SU-DHL-6 (cell line): ENCODE results near the gene PRKAB2.

Experiments used
- H2AFZ ChIP-seq: fragments of 200-600 bp; sonication (generic); 2 replicates; pipeline ENCODE4 v1.6.1; 2014; ENCODE audit warnings: low read depth, mild to moderate bottlenecking, moderate library complexity, mixed read lengths, antibody characterized with exemption, low read length; ENCODE audit not compliant: severe bottlenecking
- H3F3A ChIP-seq: fragments of 200-600 bp; shearing (Covaris generic); 2 replicates; pipeline ENCODE4 v1.6.0; 2016; ENCODE audit warnings: antibody characterized with exemption, mild to moderate bottlenecking; ENCODE audit not compliant: insufficient read depth
- H3K27ac ChIP-seq: fragments of 200-600 bp; sonication (generic); 2 replicates; pipeline ENCODE4 v1.5.1; 2016; ENCODE audit warnings: low read depth, mild to moderate bottlenecking, low read length, moderate library complexity, mixed read lengths
- H3K27me3 ChIP-seq: fragments of 200-600 bp; sonication (generic), shearing (Covaris generic); 2 replicates; pipeline ENCODE4 v1.6.0; 2014; ENCODE audit warnings: mild to moderate bottlenecking, low read length
- H3K36me3 ChIP-seq: fragments of 200-600 bp; sonication (generic); 2 replicates; pipeline ENCODE4 v1.6.1; 2014; ENCODE audit warnings: mild to moderate bottlenecking, low read length, mixed read lengths
- H3K4me2 ChIP-seq: fragments of 300-600, 200-600 bp; shearing (Covaris generic), sonication (generic); 2 replicates; pipeline ENCODE4 v1.6.0; 2014; ENCODE audit warnings: low read length, low read depth, mild to moderate bottlenecking; ENCODE audit not compliant: poor library complexity, severe bottlenecking
- H3K4me3 ChIP-seq: fragments of 200-600 bp; sonication (generic); 2 replicates; pipeline ENCODE4 v1.5.1; 2014; ENCODE audit warnings: antibody characterized with exemption, low read length, mild to moderate bottlenecking, mixed read lengths; ENCODE audit not compliant: insufficient read depth, poor library complexity, severe bottlenecking
- H3K79me2 ChIP-seq: fragments of 200-600 bp; sonication (generic); 2 replicates; pipeline ENCODE4 v1.6.1; 2014; ENCODE audit warnings: mild to moderate bottlenecking, low read length, moderate library complexity; ENCODE audit not compliant: insufficient read depth
- H3K9ac ChIP-seq: fragments of 200-600 bp; sonication (generic); 2 replicates; pipeline ENCODE4 v1.7.0; 2014; ENCODE audit warnings: mild to moderate bottlenecking, low read length
- H3K9me2 ChIP-seq: fragments of 200-600 bp; sonication (generic); replicated peaks from 2 replicates; pipeline ENCODE4 v1.6.1; 2014; ENCODE audit warnings: low read length; ENCODE audit not compliant: insufficient read depth
- H3K9me3 ChIP-seq: fragments of 200-600 bp; sonication (generic); 2 replicates; pipeline ENCODE4 v1.6.1; 2014; ENCODE audit warnings: low read length, mixed read lengths; ENCODE audit not compliant: insufficient read depth
- H4K20me1 ChIP-seq: fragments of 200-600 bp; sonication (generic); 2 replicates; pipeline ENCODE4 v1.6.1; 2014; ENCODE audit warnings: low read depth, mild to moderate bottlenecking, antibody characterized with exemption, low read length, moderate library complexity, mixed read lengths
- EZH2phosphoT487 ChIP-seq: fragments of 200-600 bp; sonication (generic), shearing (Covaris generic); conservative IDR thresholded peaks from 2 replicates; pipeline ENCODE4 v1.6.1; 2018; ENCODE audit warnings: mild to moderate bottlenecking, antibody characterized with exemption, low read length, moderate library complexity, mixed read lengths
- TF ChIP-seq, protein P1 (sequence below): fragments of 200-600 bp; sonication (generic); IDR thresholded peaks from one replicate; pipeline ENCODE4 v1.5.1; 2017; ENCODE audit warnings: antibody characterized with exemption, mild to moderate bottlenecking, low read length, moderate library complexity; ENCODE audit not compliant: insufficient read depth, poor library complexity, severe bottlenecking

The PRKAB2 gene

DNA sequence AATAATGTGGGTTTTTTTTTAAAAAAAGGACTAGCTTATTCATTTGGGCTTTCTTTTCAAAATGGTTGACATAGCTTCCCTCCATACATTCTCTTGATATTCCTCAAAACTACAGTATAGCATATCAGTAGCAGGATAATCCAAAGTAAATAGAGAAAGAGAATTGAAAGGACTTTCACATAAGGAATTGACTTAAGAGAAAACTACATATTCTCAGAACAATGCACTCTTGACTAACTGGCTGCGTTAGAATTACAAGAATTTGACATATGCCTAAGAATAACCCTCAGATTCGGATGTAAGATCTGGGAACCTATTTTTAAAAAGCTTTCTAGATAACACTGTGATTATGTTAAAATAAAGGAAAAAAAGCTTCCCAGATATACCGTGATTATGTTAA is 3.1 kb downstream of the PRKAB2 start:
- Histone ChIP-seq H3K27ac (no peak overlapping the region), H3K4me3 (no peak overlapping the region), H3K9me2 (no peaks in the 10 kb centered on the region), H4K20me1 (no peaks in the 10 kb centered on the region), H3K79me2 (peaks cover 29% of the 10 kb centered on the region), H3K36me3 (0 out of 2 replicates have a peak, but pooled peaks cover 4% of the 10 kb centered on the region), H2AFZ (no peak overlapping the region), H3K9me3 (no peaks in the 10 kb centered on the region), H3K4me2 (no peak overlapping the region), H3K9ac (no peak overlapping the region), H3K27me3 (no peaks in the 10 kb centered on the region), H3F3A (0 out of 2 replicates have a peak, but pooled peaks cover 5% of the 10 kb centered on the region)
- TF ChIP-seq EZH2phosphoT487: no peak
- TF ChIP-seq, protein P1, sequence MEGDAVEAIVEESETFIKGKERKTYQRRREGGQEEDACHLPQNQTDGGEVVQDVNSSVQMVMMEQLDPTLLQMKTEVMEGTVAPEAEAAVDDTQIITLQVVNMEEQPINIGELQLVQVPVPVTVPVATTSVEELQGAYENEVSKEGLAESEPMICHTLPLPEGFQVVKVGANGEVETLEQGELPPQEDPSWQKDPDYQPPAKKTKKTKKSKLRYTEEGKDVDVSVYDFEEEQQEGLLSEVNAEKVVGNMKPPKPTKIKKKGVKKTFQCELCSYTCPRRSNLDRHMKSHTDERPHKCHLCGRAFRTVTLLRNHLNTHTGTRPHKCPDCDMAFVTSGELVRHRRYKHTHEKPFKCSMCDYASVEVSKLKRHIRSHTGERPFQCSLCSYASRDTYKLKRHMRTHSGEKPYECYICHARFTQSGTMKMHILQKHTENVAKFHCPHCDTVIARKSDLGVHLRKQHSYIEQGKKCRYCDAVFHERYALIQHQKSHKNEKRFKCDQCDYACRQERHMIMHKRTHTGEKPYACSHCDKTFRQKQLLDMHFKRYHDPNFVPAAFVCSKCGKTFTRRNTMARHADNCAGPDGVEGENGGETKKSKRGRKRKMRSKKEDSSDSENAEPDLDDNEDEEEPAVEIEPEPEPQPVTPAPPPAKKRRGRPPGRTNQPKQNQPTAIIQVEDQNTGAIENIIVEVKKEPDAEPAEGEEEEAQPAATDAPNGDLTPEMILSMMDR: no peak

DNA sequence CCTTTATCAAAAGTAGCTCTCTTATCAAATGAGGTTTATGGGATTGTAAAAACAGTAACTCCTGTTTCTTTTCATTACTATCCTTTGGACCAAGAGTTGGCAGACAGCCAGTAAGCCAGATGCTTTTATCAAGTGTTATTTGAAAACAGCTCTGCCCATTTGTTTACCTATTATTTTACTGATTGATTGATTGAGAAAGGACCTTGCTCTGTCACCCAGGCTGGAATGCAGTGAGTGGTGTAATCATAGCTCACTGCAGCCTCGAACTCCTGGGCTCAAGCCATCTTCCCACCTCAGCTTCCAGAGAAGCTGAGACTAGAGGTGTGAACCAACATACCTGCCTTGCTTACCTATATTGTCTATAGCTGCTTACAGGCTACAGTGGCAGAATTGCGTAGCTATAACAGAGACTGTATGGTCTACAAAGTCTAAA is 3.6 kb downstream of the PRKAB2 start:
- H4K20me1 ChIP-seq: no peaks in the 10 kb centered on the region
- H3K27me3 ChIP-seq: no peaks in the 10 kb centered on the region
- TF ChIP-seq, protein P1: no peak
- no peak for TF ChIP-seq EZH2phosphoT487
- H3K4me2 ChIP-seq: no peak overlapping the region
- 0 out of 2 replicates have a peak, but pooled peaks cover 3% of the 10 kb centered on the region for H3F3A ChIP-seq
- H3K9me3 ChIP-seq: no peaks in the 10 kb centered on the region
- peaks cover 29% of the 10 kb centered on the region for H3K79me2 ChIP-seq
- H3K9ac ChIP-seq: no peak overlapping the region
- H2AFZ ChIP-seq: no peak overlapping the region
- no peak overlapping the region for H3K27ac ChIP-seq
- no peaks in the 10 kb centered on the region for H3K9me2 ChIP-seq
- 0 out of 2 replicates have a peak, but pooled peaks cover 4% of the 10 kb centered on the region for H3K36me3 ChIP-seq
- H3K4me3 ChIP-seq: no peak overlapping the region

DNA sequence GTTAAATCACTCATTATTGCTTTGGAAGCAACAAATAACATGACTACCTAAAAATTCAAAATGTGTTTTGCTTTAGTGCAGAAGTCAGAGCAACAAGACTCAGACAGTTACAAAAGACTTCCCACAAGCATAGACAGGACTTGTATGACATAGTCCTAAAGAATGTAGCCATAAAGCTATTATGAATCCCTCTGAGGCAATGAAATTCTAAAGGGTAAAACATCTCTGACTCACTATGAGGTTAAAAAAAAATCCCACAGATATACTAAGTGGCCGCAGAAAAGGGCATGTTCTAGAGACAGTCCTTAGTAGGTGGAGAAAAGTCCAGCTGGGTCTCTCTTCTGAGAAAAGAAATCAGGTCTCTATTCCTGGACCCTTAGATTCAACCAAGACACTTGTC is 4.9 kb downstream of the PRKAB2 start:
- TF ChIP-seq, protein P1: no peak
- TF ChIP-seq EZH2phosphoT487: no peak
- no peak overlapping the region for H2AFZ ChIP-seq
- H3K36me3 ChIP-seq: 0 out of 2 replicates have a peak, but pooled peaks cover 4% of the 10 kb centered on the region
- no peak overlapping the region for H3K4me3 ChIP-seq
- H3K27me3 ChIP-seq: no peaks in the 10 kb centered on the region
- no peak overlapping the region for H3K4me2 ChIP-seq
- H3K9me2 ChIP-seq: no peaks in the 10 kb centered on the region
- no peaks in the 10 kb centered on the region for H3F3A ChIP-seq
- H4K20me1 ChIP-seq: no peaks in the 10 kb centered on the region
- H3K9me3 ChIP-seq: no peaks in the 10 kb centered on the region
- H3K9ac ChIP-seq: no peak overlapping the region
- peaks cover 29% of the 10 kb centered on the region for H3K79me2 ChIP-seq
- H3K27ac ChIP-seq: no peak overlapping the region
